Endothelial cell (in vitro differentiated cells): ENCODE measurements around the gene ZC3H11A. TPM values are rescaled to one million over a fixed set of nuclear protein-coding genes. Genes with fewer than 3 reads are reported as not detected.
"Not testable (repeated sequence)": the region's sequence is repeated elsewhere in the genome, so short reads cannot be mapped to it uniquely, and the experiment has no call there.

Source experiments
- DNase-seq: peaks from one replicate; pipeline ENCODE4 v3.0.0; 2021; ENCODE audit warnings: low spot score
- H3K27ac Mint-ChIP-seq: one replicate; pipeline ENCODE4 v1.8.0; 2021; ENCODE audit warnings: mixed read lengths, inconsistent platforms; ENCODE audit not compliant: unreplicated experiment
- H3K27me3 Mint-ChIP-seq: one replicate; pipeline ENCODE4 v1.8.0; 2021; ENCODE audit warnings: mild to moderate bottlenecking, moderate library complexity, mixed read lengths, inconsistent platforms; ENCODE audit not compliant: unreplicated experiment
- H3K36me3 Mint-ChIP-seq: one replicate; pipeline ENCODE4 v1.8.0; 2021; ENCODE audit warnings: mild to moderate bottlenecking, low read depth, mixed read lengths, inconsistent platforms; ENCODE audit not compliant: unreplicated experiment
- H3K4me1 Mint-ChIP-seq: one replicate; pipeline ENCODE4 v1.8.0; 2021; ENCODE audit warnings: mild to moderate bottlenecking, mixed read lengths, inconsistent platforms; ENCODE audit not compliant: unreplicated experiment
- H3K4me3 Mint-ChIP-seq: one replicate; pipeline ENCODE4 v1.8.0; 2021; ENCODE audit warnings: mild to moderate bottlenecking, mixed read lengths, inconsistent platforms; ENCODE audit not compliant: unreplicated experiment
- H3K9me3 Mint-ChIP-seq: one replicate; pipeline ENCODE4 v1.8.0; 2021; ENCODE audit warnings: mixed read lengths, inconsistent platforms; ENCODE audit not compliant: unreplicated experiment
- total RNA-seq: library from RNA; stranded (reverse); fragmentation: NEBNext Ultra II Directional; extraction: Animal tissue kit (Norgen Biotek cat#: 25700); gene quantifications from one replicate; pipeline ENCODE4 v1.2.1, GENCODE V29; 2021; ENCODE audit not compliant: unreplicated experiment
- TF ChIP-seq, protein P1 (sequence below): fragments of 200-600 bp; sonication (generic); IDR thresholded peaks from one replicate; pipeline ENCODE4 v1.5.0; 2021; ENCODE audit warnings: antibody characterized with exemption; ENCODE audit not compliant: unreplicated experiment

ZC3H11A gene
- total RNA-seq, 1 donor from 2014 or later, result 85.9 TPM

GRCh38 chr1:203756036-203756435, 39.4 kb upstream of the ZC3H11A start:
- H3K27me3 Mint-ChIP-seq, result no peaks in the 10 kb centered on the region
- no peak for DNase-seq

GRCh38 chr1:203758749-203759148, 36.7 kb upstream of the ZC3H11A start:
- DNase-seq, H3K36me3 Mint-ChIP-seq, H3K4me3 Mint-ChIP-seq, H3K27me3 Mint-ChIP-seq, H3K9me3 Mint-ChIP-seq, H3K27ac Mint-ChIP-seq, H3K4me1 Mint-ChIP-seq: not testable (repeated sequence)

More at GRCh38 chr1:203756036-203756435, 39.4 kb upstream of the ZC3H11A start:
- no peaks in the 10 kb centered on the region for H3K36me3 Mint-ChIP-seq
- H3K4me3 Mint-ChIP-seq, result no peak overlapping the region
- TF ChIP-seq, protein P1, sequence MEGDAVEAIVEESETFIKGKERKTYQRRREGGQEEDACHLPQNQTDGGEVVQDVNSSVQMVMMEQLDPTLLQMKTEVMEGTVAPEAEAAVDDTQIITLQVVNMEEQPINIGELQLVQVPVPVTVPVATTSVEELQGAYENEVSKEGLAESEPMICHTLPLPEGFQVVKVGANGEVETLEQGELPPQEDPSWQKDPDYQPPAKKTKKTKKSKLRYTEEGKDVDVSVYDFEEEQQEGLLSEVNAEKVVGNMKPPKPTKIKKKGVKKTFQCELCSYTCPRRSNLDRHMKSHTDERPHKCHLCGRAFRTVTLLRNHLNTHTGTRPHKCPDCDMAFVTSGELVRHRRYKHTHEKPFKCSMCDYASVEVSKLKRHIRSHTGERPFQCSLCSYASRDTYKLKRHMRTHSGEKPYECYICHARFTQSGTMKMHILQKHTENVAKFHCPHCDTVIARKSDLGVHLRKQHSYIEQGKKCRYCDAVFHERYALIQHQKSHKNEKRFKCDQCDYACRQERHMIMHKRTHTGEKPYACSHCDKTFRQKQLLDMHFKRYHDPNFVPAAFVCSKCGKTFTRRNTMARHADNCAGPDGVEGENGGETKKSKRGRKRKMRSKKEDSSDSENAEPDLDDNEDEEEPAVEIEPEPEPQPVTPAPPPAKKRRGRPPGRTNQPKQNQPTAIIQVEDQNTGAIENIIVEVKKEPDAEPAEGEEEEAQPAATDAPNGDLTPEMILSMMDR, result no peak
- H3K9me3 Mint-ChIP-seq, result no peaks in the 10 kb centered on the region
- no peak overlapping the region for H3K27ac Mint-ChIP-seq
- no peaks in the 10 kb centered on the region for H3K4me1 Mint-ChIP-seq

DNA sequence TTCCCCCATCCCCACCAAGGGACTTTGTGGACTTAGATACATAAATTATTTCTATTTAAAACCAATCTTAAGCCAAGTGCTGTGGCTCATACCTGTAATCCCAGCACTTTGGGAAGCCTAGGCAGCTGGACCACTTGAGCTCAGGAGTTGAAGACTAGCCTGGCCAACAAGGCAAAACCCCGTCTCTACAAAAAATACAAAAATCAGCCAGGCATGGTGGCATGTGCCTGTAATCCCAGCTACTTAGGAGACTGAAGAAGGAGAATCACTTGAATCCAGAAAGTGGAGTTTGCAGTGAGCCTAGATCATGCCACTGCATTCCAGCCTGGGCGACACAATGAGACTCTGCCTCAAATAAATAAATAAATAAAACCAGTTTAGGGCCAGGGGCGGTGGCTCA, 34.9 kb upstream of the ZC3H11A start:
- H3K36me3 Mint-ChIP-seq, result no peaks in the 10 kb centered on the region
- DNase-seq, result no peak
- TF ChIP-seq, protein P1, result no peak
- no peaks in the 10 kb centered on the region for H3K27me3 Mint-ChIP-seq
- no peak overlapping the region for H3K4me3 Mint-ChIP-seq
- H3K9me3 Mint-ChIP-seq, result no peaks in the 10 kb centered on the region
- no peak overlapping the region for H3K27ac Mint-ChIP-seq
- no peaks in the 10 kb centered on the region for H3K4me1 Mint-ChIP-seq

DNA sequence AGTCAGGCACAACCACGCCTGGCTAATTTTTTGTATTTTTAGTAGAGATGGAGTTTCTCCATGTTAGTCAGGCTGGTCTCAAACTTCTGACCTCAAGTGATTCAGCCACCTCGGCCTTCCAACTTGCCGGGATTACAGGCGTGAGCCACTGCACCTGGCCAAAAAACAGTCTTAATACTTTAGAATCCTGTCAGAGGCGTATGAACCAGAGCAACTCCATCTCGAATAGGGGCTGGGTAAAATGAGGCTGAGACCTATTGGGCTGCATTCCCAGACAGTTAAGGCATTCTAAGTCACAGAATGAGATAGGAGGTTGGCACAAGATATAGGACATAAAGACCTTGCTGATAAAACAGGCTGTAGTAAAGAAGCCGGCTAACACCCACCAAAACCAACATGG, 33.5 kb upstream of the ZC3H11A start:
- not testable (repeated sequence) for H3K36me3 Mint-ChIP-seq, H3K27me3 Mint-ChIP-seq, H3K4me3 Mint-ChIP-seq, H3K27ac Mint-ChIP-seq, H3K9me3 Mint-ChIP-seq, DNase-seq, H3K4me1 Mint-ChIP-seq

DNA sequence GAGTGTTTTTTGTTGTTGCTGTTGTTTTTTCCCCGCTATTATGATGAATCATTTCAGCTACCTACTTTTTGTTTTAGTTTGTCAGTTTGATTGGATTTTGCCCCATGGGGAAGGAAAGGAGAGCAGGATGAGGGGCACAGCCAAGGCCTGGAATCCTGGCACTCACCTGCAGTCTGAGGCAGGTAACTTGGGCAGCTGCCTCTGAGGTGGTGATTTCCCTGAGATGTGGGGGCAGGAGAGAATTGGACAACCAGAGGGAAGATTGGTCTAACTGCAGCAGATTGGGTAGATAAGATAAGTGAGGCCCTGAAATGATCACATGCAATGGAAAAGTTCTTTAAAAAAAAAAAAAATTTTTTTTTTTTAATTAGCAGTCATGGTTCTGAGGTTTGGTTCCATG, 31.9 kb upstream of the ZC3H11A start:
- peaks cover under 1% of the 10 kb centered on the region for H3K4me1 Mint-ChIP-seq
- TF ChIP-seq, protein P1, result no peak
- no peak for DNase-seq
- no peaks in the 10 kb centered on the region for H3K36me3 Mint-ChIP-seq
- no peak overlapping the region for H3K4me3 Mint-ChIP-seq
- no peaks in the 10 kb centered on the region for H3K27me3 Mint-ChIP-seq
- no peaks in the 10 kb centered on the region for H3K9me3 Mint-ChIP-seq
- no peak overlapping the region for H3K27ac Mint-ChIP-seq

- Mint-ChIP-seq H3K36me3 (no peaks in the 10 kb centered on the region), H3K4me1 (peaks cover 4% of the 10 kb centered on the region), H3K4me3 (no peak overlapping the region), H3K27ac (no peak overlapping the region), H3K27me3 (no peaks in the 10 kb centered on the region), H3K9me3 (no peaks in the 10 kb centered on the region)
- no peak for DNase-seq
- TF ChIP-seq, protein P1, result no peak
These were observed 31.1 kb upstream of the ZC3H11A start for GRCh38 chr1:203764105-203765028.
